K562 (cell line): Measurements from ENCODE around the gene DNAJC11. TPM values are rescaled to one million over a fixed set of nuclear protein-coding genes. Genes with fewer than 3 reads are reported as not detected.

Experiments used
- ARID1B ChIP-seq: fragments of 450-650 bp; IDR thresholded peaks from 2 replicates; pipeline ENCODE4 v1.6.1; 2016; ENCODE audit warnings: antibody characterized with exemption, mild to moderate bottlenecking, inconsistent platforms
- CBFB ChIP-seq: sonication (generic); formaldehyde crosslinking; IDR thresholded peaks from 2 replicates; pipeline ENCODE4 v1.4.0; 2020; ENCODE audit warnings: mild to moderate bottlenecking, missing genetic modification reagents
- DIDO1 ChIP-seq: fragments of 450-650 bp; IDR thresholded peaks from 2 replicates; pipeline ENCODE4 v1.6.1; 2016; ENCODE audit warnings: low read depth, missing biosample characterization, missing genetic modification characterization
- EP300 ChIP-seq: IDR thresholded peaks from 2 replicates; pipeline ENCODE4 v1.6.1; 2012; ENCODE audit warnings: low read length, improper control_type of control experiment
- MYBL2 ChIP-seq, 2 experiments: fragments of 450-650 bp in 1 of 2; sonication (generic) in 1 of 2; formaldehyde crosslinking in 1 of 2; IDR thresholded peaks; 2 replicates each; pipeline versions ENCODE4 v1.6.1 to v1.8.1; 2017 to 2022; ENCODE audit warnings: borderline replicate concordance in 1 of 2, inconsistent platforms in 1 of 2, low read depth in 1 of 2, mild to moderate bottlenecking in 1 of 2, missing genetic modification reagents in 1 of 2, moderate library complexity in 1 of 2
- NR2C2 ChIP-seq, 2 experiments: fragments of 200-800 bp in 1 of 2; sonication (Bioruptor generic) in 1 of 2; sonication (generic) in 1 of 2; formaldehyde crosslinking in 1 of 2; IDR thresholded peaks; 2 replicates each; pipeline versions ENCODE4 v1.6.1 to v1.8.0; 2016 to 2022; ENCODE audit warnings: mild to moderate bottlenecking in 1 of 2, missing compliant biosample characterization in 1 of 2, missing genetic modification characterization in 1 of 2, missing genetic modification reagents in 1 of 2
- PRMT5 ChIP-seq: sonication (generic); formaldehyde crosslinking; IDR thresholded peaks from 2 replicates; pipeline ENCODE4 v1.5.0; 2020; ENCODE audit warnings: missing genetic modification reagents
- RFX1 ChIP-seq: fragments of 450-650 bp; IDR thresholded peaks from 2 replicates; pipeline ENCODE4 v1.6.1; 2016; ENCODE audit warnings: mild to moderate bottlenecking, moderate library complexity
- TAF15 ChIP-seq: fragments of 200-400 bp; formaldehyde crosslinking; IDR thresholded peaks from 2 replicates; pipeline ENCODE4 v1.6.1; 2017; ENCODE audit warnings: mild to moderate bottlenecking, low read depth, low read length, moderate library complexity
- ZBTB1 ChIP-seq: sonication (generic); formaldehyde crosslinking; IDR thresholded peaks from 2 replicates; pipeline ENCODE4 v1.8.1; 2023; ENCODE audit warnings: missing genetic modification reagents, low read depth, mild to moderate bottlenecking, borderline replicate concordance
- ZC3H8 ChIP-seq: fragments of 450-650 bp; IDR thresholded peaks from 2 replicates; pipeline ENCODE4 v1.6.1; 2017
- ZFP30 ChIP-seq: fragments of 250-450 bp; sonication (Bioruptor Pico); IDR thresholded peaks from 2 replicates; pipeline ENCODE4 v1.8.0; 2022; ENCODE audit warnings: moderate library complexity, mild to moderate bottlenecking, inconsistent platforms, borderline replicate concordance
- ZNF134 ChIP-seq: fragments of 250-450 bp; sonication (Bioruptor Pico); conservative IDR thresholded peaks from 2 replicates; pipeline ENCODE4 v1.4.0; 2020
- ZNF263 ChIP-seq: sonication (generic); formaldehyde crosslinking; IDR thresholded peaks from 2 replicates; pipeline ENCODE4 v1.8.0; 2022; ENCODE audit warnings: mild to moderate bottlenecking, missing genetic modification reagents, borderline replicate concordance
- ZNF3 ChIP-seq: fragments of 250-450 bp; sonication (Bioruptor Pico); IDR thresholded peaks from 2 replicates; pipeline ENCODE4 v1.5.0; 2021; ENCODE audit warnings: mild to moderate bottlenecking, moderate library complexity
- ZNF780A ChIP-seq: fragments of 250-450 bp; sonication (Bioruptor Pico); IDR thresholded peaks from 2 replicates; pipeline ENCODE4 v1.5.0; 2021; ENCODE audit warnings: mild to moderate bottlenecking
- polyA plus RNA-seq, 8 experiments: library from polyadenylated mRNA; depleted of rRNA in 4 of 8; stranded (reverse) in 5 of 8; unstranded in 3 of 8; fragments of >200 nt; fragmentation: Nextera tagmentation in 2 of 8; fragmentation: Illumina TruSeq in 1 of 8; extraction: Ambion mirVana in 2 of 8; extraction: Trizol in 1 of 8; gene quantifications; 2 replicates each; pipeline versions ENCODE4 v1.2.1 to v1.2.3, GENCODE V29; 2011 to 2014; ENCODE audit warnings: inconsistent platforms in 1 of 8, missing spikeins in 1 of 8
- total RNA-seq, 7 experiments: library from RNA; depleted of rRNA in 6 of 7; stranded (reverse); fragments of >200 nt in 6 of 7; fragmentation: Illumina TruSeq in 2 of 7; extraction: Trizol in 2 of 7; gene quantifications; 2 replicates each; pipeline versions ENCODE4 v1.2.1 to v1.2.3, GENCODE V29; 2011 to 2021; ENCODE audit warnings: low replicate concordance in 1 of 7
- TF ChIP-seq, protein P1 (sequence below), 2 experiments: fragments of 450-650 bp in 1 of 2; sonication (generic) in 1 of 2; formaldehyde crosslinking in 1 of 2; IDR thresholded peaks in 1 of 2; conservative IDR thresholded peaks in 1 of 2; 2 replicates each; pipeline versions ENCODE4 v1.6.1 to v1.8.1; 2016 to 2023; ENCODE audit warnings: mild to moderate bottlenecking in 2 of 2, moderate library complexity in 2 of 2, inconsistent platforms in 1 of 2, missing genetic modification reagents in 1 of 2
- TF ChIP-seq, protein P2 (sequence below): sonication (generic); formaldehyde crosslinking; IDR thresholded peaks from 2 replicates; pipeline ENCODE4 v1.8.0; 2023; ENCODE audit warnings: missing genetic modification reagents, mild to moderate bottlenecking, borderline replicate concordance
- TF ChIP-seq, protein P3 (sequence below): fragments of 450-650 bp; IDR thresholded peaks from 2 replicates; pipeline ENCODE4 v1.6.1; 2016; ENCODE audit warnings: low read depth, mild to moderate bottlenecking, moderate library complexity

DNAJC11 gene
- total and polyA plus RNA-seq, 9 of the 15 experiments (the other 6 are each of a cell fraction or from before 2014, with no cell fraction given): 14.1 to 123 (median 76.6) TPM

DNA sequence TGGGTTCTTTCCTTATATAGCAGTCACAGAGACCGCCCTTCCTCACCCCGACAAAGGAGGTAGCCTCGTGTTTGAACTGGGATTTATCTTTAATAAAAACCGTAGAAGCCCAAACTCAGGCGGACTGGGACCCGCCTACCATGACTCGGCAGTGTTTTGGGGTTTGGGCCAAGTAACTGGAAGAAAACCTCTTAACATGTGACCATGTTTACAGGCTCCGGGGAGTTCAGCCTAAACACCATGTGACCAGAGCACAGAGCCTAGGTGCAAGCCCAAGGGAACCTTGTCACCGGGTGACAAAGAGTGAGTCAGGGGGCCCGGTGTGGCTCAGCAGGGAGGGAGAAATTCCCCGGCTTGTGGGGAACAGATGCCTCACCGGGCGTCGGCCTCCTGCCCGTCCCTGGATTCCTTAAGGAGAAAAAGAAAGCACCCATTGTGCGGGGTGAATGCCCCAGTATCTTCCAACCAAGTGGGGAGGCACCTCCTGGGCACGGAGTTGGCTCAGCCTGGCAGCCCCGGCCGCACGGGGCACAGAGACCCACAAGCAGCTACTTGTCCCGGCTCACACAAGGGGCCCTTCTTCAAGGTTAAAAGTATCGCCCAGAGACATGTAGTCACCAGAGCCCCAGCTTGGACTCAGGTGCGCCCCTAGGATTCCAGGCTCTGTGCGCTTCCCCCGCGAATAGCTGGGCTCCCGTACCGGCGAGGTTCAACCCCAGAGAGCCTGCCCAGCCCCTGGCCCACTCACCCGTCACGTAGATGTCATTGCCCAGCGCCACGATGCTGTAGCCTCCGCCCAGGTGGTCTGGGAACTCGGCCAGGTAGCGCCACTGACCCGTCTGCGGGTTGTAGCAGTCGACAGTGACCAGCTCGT is 100.3 kb downstream of the DNAJC11 start (continued):
- TF ChIP-seq, protein P1, sequence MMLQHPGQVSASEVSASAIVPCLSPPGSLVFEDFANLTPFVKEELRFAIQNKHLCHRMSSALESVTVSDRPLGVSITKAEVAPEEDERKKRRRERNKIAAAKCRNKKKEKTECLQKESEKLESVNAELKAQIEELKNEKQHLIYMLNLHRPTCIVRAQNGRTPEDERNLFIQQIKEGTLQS (IDR thresholded peaks at IDR 0.05): peak; percentile 84
- TF ChIP-seq, protein P1 (CRISPR knock-in tag; conservative IDR thresholded peaks at IDR 0.05): peak; percentile 62; the same call in 1 of the 2 replicates
- TF ChIP-seq, protein P2, sequence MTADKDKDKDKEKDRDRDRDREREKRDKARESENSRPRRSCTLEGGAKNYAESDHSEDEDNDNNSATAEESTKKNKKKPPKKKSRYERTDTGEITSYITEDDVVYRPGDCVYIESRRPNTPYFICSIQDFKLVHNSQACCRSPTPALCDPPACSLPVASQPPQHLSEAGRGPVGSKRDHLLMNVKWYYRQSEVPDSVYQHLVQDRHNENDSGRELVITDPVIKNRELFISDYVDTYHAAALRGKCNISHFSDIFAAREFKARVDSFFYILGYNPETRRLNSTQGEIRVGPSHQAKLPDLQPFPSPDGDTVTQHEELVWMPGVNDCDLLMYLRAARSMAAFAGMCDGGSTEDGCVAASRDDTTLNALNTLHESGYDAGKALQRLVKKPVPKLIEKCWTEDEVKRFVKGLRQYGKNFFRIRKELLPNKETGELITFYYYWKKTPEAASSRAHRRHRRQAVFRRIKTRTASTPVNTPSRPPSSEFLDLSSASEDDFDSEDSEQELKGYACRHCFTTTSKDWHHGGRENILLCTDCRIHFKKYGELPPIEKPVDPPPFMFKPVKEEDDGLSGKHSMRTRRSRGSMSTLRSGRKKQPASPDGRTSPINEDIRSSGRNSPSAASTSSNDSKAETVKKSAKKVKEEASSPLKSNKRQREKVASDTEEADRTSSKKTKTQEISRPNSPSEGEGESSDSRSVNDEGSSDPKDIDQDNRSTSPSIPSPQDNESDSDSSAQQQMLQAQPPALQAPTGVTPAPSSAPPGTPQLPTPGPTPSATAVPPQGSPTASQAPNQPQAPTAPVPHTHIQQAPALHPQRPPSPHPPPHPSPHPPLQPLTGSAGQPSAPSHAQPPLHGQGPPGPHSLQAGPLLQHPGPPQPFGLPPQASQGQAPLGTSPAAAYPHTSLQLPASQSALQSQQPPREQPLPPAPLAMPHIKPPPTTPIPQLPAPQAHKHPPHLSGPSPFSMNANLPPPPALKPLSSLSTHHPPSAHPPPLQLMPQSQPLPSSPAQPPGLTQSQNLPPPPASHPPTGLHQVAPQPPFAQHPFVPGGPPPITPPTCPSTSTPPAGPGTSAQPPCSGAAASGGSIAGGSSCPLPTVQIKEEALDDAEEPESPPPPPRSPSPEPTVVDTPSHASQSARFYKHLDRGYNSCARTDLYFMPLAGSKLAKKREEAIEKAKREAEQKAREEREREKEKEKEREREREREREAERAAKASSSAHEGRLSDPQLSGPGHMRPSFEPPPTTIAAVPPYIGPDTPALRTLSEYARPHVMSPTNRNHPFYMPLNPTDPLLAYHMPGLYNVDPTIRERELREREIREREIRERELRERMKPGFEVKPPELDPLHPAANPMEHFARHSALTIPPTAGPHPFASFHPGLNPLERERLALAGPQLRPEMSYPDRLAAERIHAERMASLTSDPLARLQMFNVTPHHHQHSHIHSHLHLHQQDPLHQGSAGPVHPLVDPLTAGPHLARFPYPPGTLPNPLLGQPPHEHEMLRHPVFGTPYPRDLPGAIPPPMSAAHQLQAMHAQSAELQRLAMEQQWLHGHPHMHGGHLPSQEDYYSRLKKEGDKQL (CRISPR knock-in tag): no peak
- TF ChIP-seq ZFP30 (CRISPR knock-in tag) (no peak), ARID1B (peak; percentile 46), PRMT5 (CRISPR knock-in tag) (no peak), NR2C2 (CRISPR knock-in tag; IDR thresholded peaks at IDR 0.05) (no peak), NR2C2 (tag; IDR thresholded peaks at IDR 0.05) (peak; percentile 85), ZNF263 (CRISPR knock-in tag) (0 out of 2 replicates have a peak, but pooled peaks have one; percentile 50), ZNF780A (CRISPR knock-in tag) (no peak), ZBTB1 (CRISPR knock-in tag) (0 out of 2 replicates have a peak, but pooled peaks have one; percentile 2), ZC3H8 (no peak), EP300 (peak; percentile 66; the same call in 1 of the 2 replicates), RFX1 (no peak), TAF15 (no peak), ZNF134 (CRISPR knock-in tag) (no peak), ZNF3 (CRISPR knock-in tag) (no peak), DIDO1 (tag) (no peak), CBFB (peak; percentile 29; the same call in 1 of the 2 replicates), MYBL2 (IDR thresholded peaks at IDR 0.05; ENCODE audit: low read depth) (no peak), MYBL2 (CRISPR knock-in tag; IDR thresholded peaks at IDR 0.05; ENCODE audit: borderline replicate concordance) (no peak)
- TF ChIP-seq, protein P3, sequence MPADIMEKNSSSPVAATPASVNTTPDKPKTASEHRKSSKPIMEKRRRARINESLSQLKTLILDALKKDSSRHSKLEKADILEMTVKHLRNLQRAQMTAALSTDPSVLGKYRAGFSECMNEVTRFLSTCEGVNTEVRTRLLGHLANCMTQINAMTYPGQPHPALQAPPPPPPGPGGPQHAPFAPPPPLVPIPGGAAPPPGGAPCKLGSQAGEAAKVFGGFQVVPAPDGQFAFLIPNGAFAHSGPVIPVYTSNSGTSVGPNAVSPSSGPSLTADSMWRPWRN: 0 out of 2 replicates have a peak, but pooled peaks have one; percentile 6
